H1 (cell line): ENCODE results near the gene NCEH1.

ENCODE experiments used
- ASH2L ChIP-seq: fragments of 200-600, 300-600 bp; sonication (generic); IDR thresholded peaks from one replicate; pipeline ENCODE4 v1.7.1; 2017; ENCODE audit warnings: low read length
- CREB1 ChIP-seq: IDR thresholded peaks from 2 replicates; pipeline ENCODE4 v1.6.1; 2012; ENCODE audit warnings: inconsistent platforms
- EP300 ChIP-seq, 2 experiments: IDR thresholded peaks; 1 replicate in 1 of 2; 2 replicates in 1 of 2; pipeline ENCODE4 v1.6.1; 2011 to 2012; ENCODE audit warnings: low read depth in 2 of 2, low read length in 2 of 2, mild to moderate bottlenecking in 2 of 2, borderline replicate concordance in 1 of 2, inconsistent platforms in 1 of 2, moderate library complexity in 1 of 2
- EZH2 ChIP-seq: fragments of 200-600 bp; sonication (generic); IDR thresholded peaks from 2 replicates; pipeline ENCODE4 v1.7.1; 2012; ENCODE audit warnings: low read depth, mild to moderate bottlenecking, moderate library complexity, low read length, inconsistent platforms; ENCODE audit not compliant: severe bottlenecking
- JUN ChIP-seq: IDR thresholded peaks from 2 replicates; pipeline ENCODE4 v1.6.1; 2011; ENCODE audit warnings: low read depth, mild to moderate bottlenecking, improper control_type of control experiment, low read length
- PHF8 ChIP-seq: fragments of 200-600 bp; sonication (generic); conservative IDR thresholded peaks from 2 replicates; pipeline ENCODE4 v1.7.1; 2012; ENCODE audit warnings: low read depth, mild to moderate bottlenecking, inconsistent platforms, low read length, moderate library complexity
- POLR2AphosphoS5 ChIP-seq: IDR thresholded peaks from 2 replicates; pipeline ENCODE4 v1.6.1; 2011; ENCODE audit warnings: low read depth, low read length
- SRF ChIP-seq: IDR thresholded peaks from 2 replicates; pipeline ENCODE4 v1.6.1; 2011; ENCODE audit warnings: mild to moderate bottlenecking, low read depth, low read length, moderate library complexity
- ZNF274 ChIP-seq: IDR thresholded peaks from 2 replicates; pipeline ENCODE4 v1.7.0; 2012; ENCODE audit warnings: low read length, borderline replicate concordance; ENCODE audit errors: extremely low read depth
- TF ChIP-seq, protein P1 (sequence below), 3 experiments: IDR thresholded peaks; 1 replicate in 2 of 3; 2 replicates in 1 of 3; pipeline versions ENCODE4 v1.5.1 to v1.6.1; 2011; ENCODE audit warnings: low read length in 3 of 3, mild to moderate bottlenecking in 3 of 3, inconsistent platforms in 2 of 3, low read depth in 1 of 3, moderate library complexity in 1 of 3; ENCODE audit not compliant: insufficient read depth in 1 of 3; ENCODE audit errors: control extremely low read depth in 1 of 3
- TF ChIP-seq, protein P2 (sequence below): IDR thresholded peaks from 2 replicates; pipeline ENCODE4 v1.6.1; 2012; ENCODE audit warnings: inconsistent platforms

DNA sequence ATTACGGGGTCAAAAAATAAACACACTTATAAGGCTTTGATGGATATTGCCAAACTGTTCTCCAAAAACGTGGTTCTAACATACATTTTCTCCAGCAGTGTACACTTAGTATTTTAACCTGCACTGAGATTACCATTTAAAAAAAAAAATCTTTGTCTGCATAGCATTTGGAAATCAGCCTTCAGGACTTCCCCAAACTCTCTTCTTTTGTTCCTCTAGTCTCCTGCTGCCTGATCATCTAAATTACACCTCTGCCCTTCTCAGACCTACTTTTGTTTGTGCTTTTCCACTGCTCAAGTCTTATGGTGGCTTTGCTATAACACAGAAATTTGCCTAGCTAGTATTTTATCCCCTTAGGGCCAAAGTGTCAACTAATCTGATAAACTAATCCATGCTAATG, 3.8 kb downstream of the NCEH1 start:
- TF ChIP-seq SRF (no peak), EP300 (IDR thresholded peaks at IDR 0.05; ENCODE audit: borderline replicate concordance in 1 of 2, low read depth in 2 of 2, low read length in 2 of 2) (no peak), ZNF274 (no peak), ASH2L (no peak), PHF8 (no peak), EZH2 (no peak), POLR2AphosphoS5 (no peak), JUN (no peak), CREB1 (no peak)
- TF ChIP-seq, protein P1, sequence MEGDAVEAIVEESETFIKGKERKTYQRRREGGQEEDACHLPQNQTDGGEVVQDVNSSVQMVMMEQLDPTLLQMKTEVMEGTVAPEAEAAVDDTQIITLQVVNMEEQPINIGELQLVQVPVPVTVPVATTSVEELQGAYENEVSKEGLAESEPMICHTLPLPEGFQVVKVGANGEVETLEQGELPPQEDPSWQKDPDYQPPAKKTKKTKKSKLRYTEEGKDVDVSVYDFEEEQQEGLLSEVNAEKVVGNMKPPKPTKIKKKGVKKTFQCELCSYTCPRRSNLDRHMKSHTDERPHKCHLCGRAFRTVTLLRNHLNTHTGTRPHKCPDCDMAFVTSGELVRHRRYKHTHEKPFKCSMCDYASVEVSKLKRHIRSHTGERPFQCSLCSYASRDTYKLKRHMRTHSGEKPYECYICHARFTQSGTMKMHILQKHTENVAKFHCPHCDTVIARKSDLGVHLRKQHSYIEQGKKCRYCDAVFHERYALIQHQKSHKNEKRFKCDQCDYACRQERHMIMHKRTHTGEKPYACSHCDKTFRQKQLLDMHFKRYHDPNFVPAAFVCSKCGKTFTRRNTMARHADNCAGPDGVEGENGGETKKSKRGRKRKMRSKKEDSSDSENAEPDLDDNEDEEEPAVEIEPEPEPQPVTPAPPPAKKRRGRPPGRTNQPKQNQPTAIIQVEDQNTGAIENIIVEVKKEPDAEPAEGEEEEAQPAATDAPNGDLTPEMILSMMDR (IDR thresholded peaks at IDR 0.05; ENCODE audit: control extremely low read depth in 1 of 3, insufficient read depth in 1 of 3, low read depth in 1 of 3, low read length in 3 of 3) = no peak
- TF ChIP-seq, protein P2, sequence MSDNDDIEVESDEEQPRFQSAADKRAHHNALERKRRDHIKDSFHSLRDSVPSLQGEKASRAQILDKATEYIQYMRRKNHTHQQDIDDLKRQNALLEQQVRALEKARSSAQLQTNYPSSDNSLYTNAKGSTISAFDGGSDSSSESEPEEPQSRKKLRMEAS = no peak
